Keratinocyte (primary cell): ENCODE measurements around the gene SPTBN4. TPM values are rescaled to one million over a fixed set of nuclear protein-coding genes. Genes with fewer than 3 reads are reported as not detected.

Source experiments
- DNase-seq: peaks from one replicate; pipeline ENCODE4 v3.0.0-alpha.2; 2011; ENCODE audit warnings: low read depth, missing footprints, low spot score
- FAIRE-seq: peaks from 2 replicates; lab custom pipeline; 2011; peaks lifted over from hg19 to GRCh38; lab: Jason Lieb, UNC
- H2AFZ ChIP-seq: 2 replicates; pipeline ENCODE4 v1.6.0; 2012; ENCODE audit warnings: low read length, control low read depth, inconsistent platforms; ENCODE audit not compliant: control insufficient read depth
- H3K27ac ChIP-seq: 2 replicates; pipeline ENCODE4 v1.5.1; 2011; ENCODE audit warnings: low read length; ENCODE audit not compliant: control insufficient read depth, insufficient read depth
- H3K27me3 ChIP-seq: 3 replicates; pipeline ENCODE4 v1.6.0; 2011; ENCODE audit warnings: low read length; ENCODE audit not compliant: control insufficient read depth, insufficient read depth; ENCODE audit errors: extremely low read depth
- H3K36me3 ChIP-seq, 2 experiments: 2 replicates in 1 of 2; 3 replicates in 1 of 2; pipeline ENCODE4 v1.5.1; 2011; ENCODE audit warnings: low read length in 2 of 2, mild to moderate bottlenecking in 1 of 2; ENCODE audit not compliant: control insufficient read depth in 2 of 2, insufficient read depth in 2 of 2; ENCODE audit errors: extremely low read depth in 1 of 2
- H3K4me1 ChIP-seq: 3 replicates; pipeline ENCODE4 v1.5.1; 2011; ENCODE audit warnings: low read length; ENCODE audit not compliant: control insufficient read depth, insufficient read depth; ENCODE audit errors: extremely low read depth
- H3K4me2 ChIP-seq: 3 replicates; pipeline ENCODE4 v1.6.0; 2011; ENCODE audit warnings: low read depth, low read length; ENCODE audit not compliant: control insufficient read depth, insufficient read depth; ENCODE audit errors: extremely low read depth
- H3K4me3 ChIP-seq, 3 experiments: fragments of 200-600 bp in 1 of 3; sonication (generic) in 1 of 3; 2 replicates in 2 of 3; 3 replicates in 1 of 3; pipeline ENCODE4 v1.5.1; 2011 to 2016; ENCODE audit warnings: low read length in 3 of 3, mild to moderate bottlenecking in 3 of 3, control low read depth in 2 of 3, inconsistent platforms in 1 of 3, low read depth in 1 of 3, mixed read lengths in 1 of 3, mixed run types in 1 of 3, moderate library complexity in 1 of 3; ENCODE audit not compliant: control insufficient read depth in 2 of 3, insufficient read depth in 2 of 3; ENCODE audit errors: extremely low read depth in 1 of 3
- H3K79me2 ChIP-seq: 2 replicates; pipeline ENCODE4 v1.6.0; 2012; ENCODE audit warnings: low read length; ENCODE audit not compliant: control insufficient read depth, insufficient read depth
- H3K9ac ChIP-seq: 3 replicates; pipeline ENCODE4 v1.6.0; 2011; ENCODE audit warnings: low read length; ENCODE audit not compliant: control insufficient read depth, insufficient read depth; ENCODE audit errors: extremely low read depth
- H3K9me1 ChIP-seq: 3 replicates; pipeline ENCODE4 v1.6.0; 2011; ENCODE audit warnings: low read length; ENCODE audit not compliant: control insufficient read depth, insufficient read depth; ENCODE audit errors: extremely low read depth
- H3K9me3 ChIP-seq: 2 replicates; pipeline ENCODE4 v1.5.1; 2012; ENCODE audit warnings: low read depth, low read length; ENCODE audit not compliant: control insufficient read depth
- H4K20me1 ChIP-seq: 3 replicates; pipeline ENCODE4 v1.6.0; 2011; ENCODE audit warnings: low read length; ENCODE audit not compliant: control insufficient read depth, insufficient read depth; ENCODE audit errors: extremely low read depth
- EZH2 ChIP-seq: IDR thresholded peaks from one replicate; pipeline ENCODE4 v1.6.1; 2012; ENCODE audit warnings: inconsistent platforms, mild to moderate bottlenecking, low read length, moderate library complexity
- dilution Hi-C: fragments of 300-500 bp; cut with MboI; formaldehyde crosslinking; loops from one replicate; pipeline ENCODE4 v1.7.0; 2020; ENCODE audit warnings: low sequenced_read_pairs; ENCODE audit not compliant: extremely low pct_ligation_motif_present
- polyA plus RNA-seq, 5 experiments: library from polyadenylated mRNA; depleted of rRNA in 3 of 5; stranded (reverse) in 3 of 5; stranded (forward) in 1 of 5; unstranded in 1 of 5; fragments of >200 nt; gene quantifications; 1 replicate in 1 of 5; 2 replicates in 3 of 5; 3 replicates in 1 of 5; pipeline versions ENCODE4 v1.2.1 to v1.2.3, GENCODE V29; 2011 to 2012; ENCODE audit warnings: missing spikeins in 2 of 5, low read depth in 1 of 5, low replicate concordance in 1 of 5
- TF ChIP-seq, protein P1 (sequence below), 3 experiments: IDR thresholded peaks in 1 of 3; conservative IDR thresholded peaks in 1 of 3; optimal IDR thresholded peaks in 1 of 3; 2 replicates in 2 of 3; 3 replicates in 1 of 3; pipeline versions ENCODE3 to v1.5.1; 2011; ENCODE audit warnings: low read length in 3 of 3, mild to moderate bottlenecking in 3 of 3, moderate library complexity in 2 of 3, control low read depth in 1 of 3, inconsistent platforms in 1 of 3; ENCODE audit not compliant: insufficient read depth in 2 of 3; ENCODE audit errors: extremely low read depth in 1 of 3

SPTBN4 gene
- polyA plus RNA-seq, 1 donor (not counting 4 experiments of a cell fraction or from before 2014, with no cell fraction given), result 0.17 TPM

DNA sequence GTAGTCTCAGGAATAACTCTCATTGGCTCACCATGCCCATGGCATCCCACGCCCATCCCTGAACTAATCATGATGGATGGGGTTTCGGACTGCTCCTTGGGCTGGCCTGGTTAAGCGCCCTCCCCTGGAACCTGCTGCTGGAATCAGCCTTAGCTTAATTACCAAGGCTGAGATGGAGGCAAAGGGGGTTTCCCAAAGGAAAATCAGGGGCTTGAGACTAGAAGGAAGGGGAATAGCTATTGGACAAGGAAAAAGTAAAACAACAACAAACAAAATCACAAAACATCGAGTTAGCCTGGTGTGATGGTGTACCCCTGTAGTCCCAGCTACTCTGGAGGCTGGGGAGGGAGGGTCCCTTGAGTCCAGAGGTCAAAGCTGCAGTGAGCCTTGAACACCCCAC, 84.2 kb downstream of the SPTBN4 start:
- H3K4me1 ChIP-seq, result no peaks in the 10 kb centered on the region
- DNase-seq (no peak), FAIRE-seq (no peak)
- no peak overlapping the region for H3K4me2 ChIP-seq
- H3K9me3 ChIP-seq, result no peaks in the 10 kb centered on the region
- no peaks in the 10 kb centered on the region for H3K36me3 ChIP-seq
- H2AFZ ChIP-seq, result no peak overlapping the region
- H3K79me2 ChIP-seq, result no peaks in the 10 kb centered on the region
- H3K27ac ChIP-seq, result no peak overlapping the region
- H3K4me3 ChIP-seq, result no peak overlapping the region
- no peaks in the 10 kb centered on the region for H3K9me1 ChIP-seq
- TF ChIP-seq, protein P1, sequence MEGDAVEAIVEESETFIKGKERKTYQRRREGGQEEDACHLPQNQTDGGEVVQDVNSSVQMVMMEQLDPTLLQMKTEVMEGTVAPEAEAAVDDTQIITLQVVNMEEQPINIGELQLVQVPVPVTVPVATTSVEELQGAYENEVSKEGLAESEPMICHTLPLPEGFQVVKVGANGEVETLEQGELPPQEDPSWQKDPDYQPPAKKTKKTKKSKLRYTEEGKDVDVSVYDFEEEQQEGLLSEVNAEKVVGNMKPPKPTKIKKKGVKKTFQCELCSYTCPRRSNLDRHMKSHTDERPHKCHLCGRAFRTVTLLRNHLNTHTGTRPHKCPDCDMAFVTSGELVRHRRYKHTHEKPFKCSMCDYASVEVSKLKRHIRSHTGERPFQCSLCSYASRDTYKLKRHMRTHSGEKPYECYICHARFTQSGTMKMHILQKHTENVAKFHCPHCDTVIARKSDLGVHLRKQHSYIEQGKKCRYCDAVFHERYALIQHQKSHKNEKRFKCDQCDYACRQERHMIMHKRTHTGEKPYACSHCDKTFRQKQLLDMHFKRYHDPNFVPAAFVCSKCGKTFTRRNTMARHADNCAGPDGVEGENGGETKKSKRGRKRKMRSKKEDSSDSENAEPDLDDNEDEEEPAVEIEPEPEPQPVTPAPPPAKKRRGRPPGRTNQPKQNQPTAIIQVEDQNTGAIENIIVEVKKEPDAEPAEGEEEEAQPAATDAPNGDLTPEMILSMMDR (optimal IDR thresholded peaks at IDR 0.05 in 1 of 3, IDR thresholded peaks at IDR 0.05 in 1 of 3, conservative IDR thresholded peaks at IDR 0.05 in 1 of 3; ENCODE audit: extremely low read depth in 1 of 3, insufficient read depth in 2 of 3, low read length in 3 of 3), result no peak
- no peak for TF ChIP-seq EZH2
- H4K20me1 ChIP-seq, result no peaks in the 10 kb centered on the region
- dilution Hi-C loops, result no loop called here
- peaks cover 23% of the 10 kb centered on the region for H3K27me3 ChIP-seq
- H3K9ac ChIP-seq, result no peak overlapping the region

DNA sequence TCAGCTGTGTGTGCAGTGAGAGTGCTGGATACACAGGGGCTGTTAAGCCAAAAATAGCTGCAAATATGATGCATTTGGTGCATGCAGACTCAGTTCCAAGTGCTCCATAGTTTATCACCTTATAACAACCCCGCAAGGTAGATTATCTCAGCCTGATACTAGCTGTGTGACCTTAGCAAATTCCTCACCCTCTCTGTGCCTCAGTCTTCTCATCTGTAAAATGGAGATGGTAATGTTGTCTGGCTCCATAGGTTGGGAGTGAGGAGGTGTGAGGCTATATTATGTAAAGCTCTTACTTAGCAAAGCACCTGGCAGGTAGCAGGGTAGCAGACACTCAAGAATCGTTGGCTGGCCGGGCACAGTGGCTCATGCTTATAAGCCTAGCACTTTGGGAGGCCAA, 86.0 kb downstream of the SPTBN4 start:
- H3K27ac ChIP-seq, result no peak overlapping the region
- dilution Hi-C loops, result no loop called here
- H3K9ac ChIP-seq, result no peak overlapping the region
- H3K79me2 ChIP-seq, result no peaks in the 10 kb centered on the region
- TF ChIP-seq EZH2, result no peak
- TF ChIP-seq, protein P1 (optimal IDR thresholded peaks at IDR 0.05 in 1 of 3, IDR thresholded peaks at IDR 0.05 in 1 of 3, conservative IDR thresholded peaks at IDR 0.05 in 1 of 3; ENCODE audit: extremely low read depth in 1 of 3, insufficient read depth in 2 of 3, low read length in 3 of 3), result no peak
- H3K9me1 ChIP-seq, result no peaks in the 10 kb centered on the region
- H2AFZ ChIP-seq, result no peak overlapping the region
- DNase-seq (no peak), FAIRE-seq (no peak)
- H3K4me3 ChIP-seq, result no peak overlapping the region
- H3K9me3 ChIP-seq, result no peaks in the 10 kb centered on the region
- H3K4me2 ChIP-seq, result no peak overlapping the region
- H3K27me3 ChIP-seq, result peaks cover 28% of the 10 kb centered on the region
- no peaks in the 10 kb centered on the region for H3K4me1 ChIP-seq
- H3K36me3 ChIP-seq, result no peaks in the 10 kb centered on the region
- H4K20me1 ChIP-seq, result no peaks in the 10 kb centered on the region
